Heart left ventricle (tissue), 16 donors: ENCODE results near the gene PRKAR1B. TPM values are rescaled to one million over a fixed set of nuclear protein-coding genes. Genes with fewer than 3 reads are reported as not detected.

Experiments
- ATAC-seq, 4 donors: fragments of 200-7000 bp; cut with Tn5 transposase; one replicate each; pipeline ENCODE4 v1.9.1; 2020 to 2022; ENCODE audit warnings: moderate library complexity in 4 of 4, mild to moderate bottlenecking in 3 of 4, moderate number of reproducible peaks in 1 of 4
- DNase-seq, 5 donors: peaks; one replicate each; pipeline ENCODE4 v3.0.0-alpha.2; 2020
- H3K27ac ChIP-seq, 12 donors: fragments of 200-600 bp; sonication (generic) in 4 of 12; one replicate each; pipeline versions ENCODE4 v1.5.0 to v1.8.0; 2016 to 2022; ENCODE audit warnings: mild to moderate bottlenecking in 2 of 12
- H3K27me3 ChIP-seq, 9 donors: fragments of 200-600 bp; sonication (generic) in 2 of 9; one replicate each; pipeline versions ENCODE4 v1.5.1 to v1.8.0; 2016 to 2022; ENCODE audit warnings: mild to moderate bottlenecking in 3 of 9
- H3K36me3 ChIP-seq, 9 donors: fragments of 200-600 bp; sonication (generic) in 2 of 9; one replicate each; pipeline versions ENCODE4 v1.5.0 to v1.8.0; 2018 to 2022; ENCODE audit warnings: mild to moderate bottlenecking in 2 of 9
- H3K4me1 ChIP-seq, 12 donors: fragments of 200-600 bp; sonication (generic) in 4 of 12; one replicate each; pipeline versions ENCODE4 v1.5.0 to v1.8.0; 2016 to 2022; ENCODE audit warnings: mild to moderate bottlenecking in 3 of 12
- H3K4me3 ChIP-seq, 12 donors: fragments of 200-600 bp; sonication (generic) in 4 of 12; one replicate each; pipeline versions ENCODE4 v1.5.0 to v1.8.0; 2017 to 2022; ENCODE audit warnings: mild to moderate bottlenecking in 9 of 12, moderate library complexity in 4 of 12
- H3K9me3 ChIP-seq, 12 donors: fragments of 200-600 bp; sonication (generic) in 4 of 12; one replicate each; pipeline versions ENCODE4 v1.5.0 to v1.8.0; 2016 to 2022; ENCODE audit warnings: mild to moderate bottlenecking in 1 of 12
- POLR2A ChIP-seq, 2 donors: fragments of 450-650 bp; IDR thresholded peaks; one replicate each; pipeline ENCODE4 v1.6.1; 2017; ENCODE audit warnings: antibody characterized with exemption in 2 of 2, mild to moderate bottlenecking in 2 of 2, moderate library complexity in 2 of 2
- WGBS, 4 donors: extraction: QIAGEN DNeasy Blood & Tissue Kit in 2 of 4; methylation state at CpG; one replicate each; pipeline versions ENCODE4 v1.1.5 to v1.1.7; 2013 to 2018; 5-methylcytosine and 5-hydroxymethylcytosine counted together
- intact Hi-C, 10 donors: fragments of 100-400 bp; cut with DNase I; formaldehyde crosslinking; loops; one replicate each; pipeline versions ENCODE4 v1.11.1 to v1.14.2; 2022
- polyA plus RNA-seq, 2 donors: library from polyadenylated mRNA; stranded (reverse); fragments of 200-250 nt; gene quantifications; one replicate each; pipeline ENCODE4 v1.2.3, GENCODE V29; 2013
- total RNA-seq, 9 donors: library from RNA; depleted of rRNA in 2 of 9; stranded (reverse); fragments of >200 nt in 2 of 9; fragmentation: NEBNext Ultra II Directional in 3 of 9; extraction: Animal tissue kit (Norgen Biotek cat#: 25700) in 3 of 9; gene quantifications; one replicate each; pipeline versions ENCODE4 v1.1.0 to v1.2.4, GENCODE V29; 2016 to 2023
- TF ChIP-seq, protein P1 (sequence below), 12 donors: fragments of 200-600 bp; sonication (generic) in 4 of 12; IDR thresholded peaks; one replicate each; pipeline versions ENCODE4 v1.5.0 to v1.8.0; 2018 to 2022; ENCODE audit warnings: antibody characterized with exemption in 12 of 12, mild to moderate bottlenecking in 5 of 12
- donor health status: ischemic (EF 13 %, LVEDD 7.1; RV severe dilation, severe dysfunction).
- donor health status: healthy with polysubstance abuse.
- donor health status: DM: no; HTN: yes; CAD: no.
- donor health status: DM: no; HTN: no; CAD: no.
- donor health status: ischemic (EF 25% LVEDD 6.9; RV normal size, moderate dysfunction).
- donor health status: ischemic (EF 25% LVEDD 5.7; RV mildly dilated, moderate dysfunction).
- donor health status: healthy.
- donor health status: DM: yes; HTN: yes; CAD: no.
- donor health status: ischemic (EF 35%, LVEDD 5.7; RV mildly dilated, moderate dysfunction).
- donor health status: nonischemic (EF 11% LVEDD 7.7; RV severe dilation, severe dysfunction).
- donor health status: DM: yes; HTN: yes; CAD: no.
- donor health status: PGD.
- donor health status: ischemic (EF 29% LVEDD 5.4; RV normal size, mild dysfunction).
- donor health status: nonischemic (EF 23%, LVEDD 6.1; RV moderate dilation, normal function).

PRKAR1B gene
- total and polyA plus RNA-seq, 11 donors, result 4.1 to 22.2 (median 17.9) TPM

DNA sequence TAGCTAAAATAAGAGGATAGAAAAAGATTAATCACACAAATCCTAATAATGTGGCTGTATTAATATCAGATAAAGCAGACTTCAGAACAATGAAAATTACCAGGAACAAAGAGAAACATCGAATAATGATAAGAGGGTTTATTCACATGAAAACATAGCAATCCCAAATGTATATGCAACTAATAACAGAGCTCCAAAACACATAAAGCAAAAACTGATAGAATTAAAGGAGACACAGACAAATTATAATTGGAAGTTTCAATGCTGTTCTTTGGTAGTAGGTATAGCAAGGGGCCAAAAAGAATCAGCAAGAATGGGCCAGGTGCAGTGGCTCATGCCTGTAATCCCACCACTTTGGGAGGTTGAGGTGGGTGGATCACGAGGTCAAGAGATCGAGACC is 24.0 kb downstream of the PRKAR1B start:
- H3K4me3 ChIP-seq, result no peak overlapping the region
- peaks cover 0 to 15% (median 8%) of the 10 kb centered on the region in 12 donors for H3K4me1 ChIP-seq
- intact Hi-C loops, result no loop called here
- no peak for DNase-seq
- no peak for ATAC-seq
- H3K36me3 ChIP-seq, result no peaks in the 10 kb centered on the region
- H3K27ac ChIP-seq, result no peak overlapping the region
- no peak for TF ChIP-seq POLR2A (IDR thresholded peaks at IDR 0.05)
- TF ChIP-seq, protein P1, sequence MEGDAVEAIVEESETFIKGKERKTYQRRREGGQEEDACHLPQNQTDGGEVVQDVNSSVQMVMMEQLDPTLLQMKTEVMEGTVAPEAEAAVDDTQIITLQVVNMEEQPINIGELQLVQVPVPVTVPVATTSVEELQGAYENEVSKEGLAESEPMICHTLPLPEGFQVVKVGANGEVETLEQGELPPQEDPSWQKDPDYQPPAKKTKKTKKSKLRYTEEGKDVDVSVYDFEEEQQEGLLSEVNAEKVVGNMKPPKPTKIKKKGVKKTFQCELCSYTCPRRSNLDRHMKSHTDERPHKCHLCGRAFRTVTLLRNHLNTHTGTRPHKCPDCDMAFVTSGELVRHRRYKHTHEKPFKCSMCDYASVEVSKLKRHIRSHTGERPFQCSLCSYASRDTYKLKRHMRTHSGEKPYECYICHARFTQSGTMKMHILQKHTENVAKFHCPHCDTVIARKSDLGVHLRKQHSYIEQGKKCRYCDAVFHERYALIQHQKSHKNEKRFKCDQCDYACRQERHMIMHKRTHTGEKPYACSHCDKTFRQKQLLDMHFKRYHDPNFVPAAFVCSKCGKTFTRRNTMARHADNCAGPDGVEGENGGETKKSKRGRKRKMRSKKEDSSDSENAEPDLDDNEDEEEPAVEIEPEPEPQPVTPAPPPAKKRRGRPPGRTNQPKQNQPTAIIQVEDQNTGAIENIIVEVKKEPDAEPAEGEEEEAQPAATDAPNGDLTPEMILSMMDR (IDR thresholded peaks at IDR 0.05), result no peak
- peaks cover 0 to 20% (median 6%) of the 10 kb centered on the region in 12 donors for H3K9me3 ChIP-seq
- no peaks in the 10 kb centered on the region for H3K27me3 ChIP-seq
- 96 to 99% (median 97%) methylated on average over 3 of the region's 3 CpGs for WGBS, 4 donors

DNA sequence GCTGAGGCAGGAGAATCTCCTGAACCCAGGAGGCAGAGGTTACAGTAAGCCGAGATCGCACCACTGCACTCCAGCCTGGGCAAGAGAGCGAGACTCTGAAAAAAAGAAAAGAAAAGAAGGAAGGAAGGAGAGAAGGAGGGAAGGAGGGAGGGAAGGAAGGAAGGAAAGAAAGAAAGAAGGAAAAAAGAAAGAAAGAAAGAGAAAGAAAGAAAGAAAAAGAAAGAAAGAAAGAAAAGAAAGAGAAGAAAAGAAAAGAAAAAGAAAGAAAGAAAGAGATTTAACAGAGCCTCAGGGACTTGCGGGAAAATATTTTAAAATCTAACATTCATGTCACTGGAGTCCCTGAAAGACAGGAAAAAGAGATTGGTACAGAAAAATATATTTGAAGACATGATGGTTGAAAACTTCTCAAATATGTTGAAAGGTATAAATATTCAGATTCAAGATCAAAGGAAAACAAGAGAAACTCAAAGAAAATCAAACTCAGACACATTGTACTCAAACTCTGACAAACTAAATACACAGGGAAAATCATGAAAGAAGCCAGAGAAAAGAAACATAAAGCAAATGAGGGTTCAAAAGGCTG is 25.9 kb downstream of the PRKAR1B start:
- no peak for ATAC-seq
- Histone ChIP-seq H3K36me3 (no peaks in the 10 kb centered on the region), H3K27ac (no peak overlapping the region), H3K27me3 (no peaks in the 10 kb centered on the region), H3K4me3 (no peak overlapping the region), H3K4me1 (peaks cover 0 to 25% (median 14%) of the 10 kb centered on the region in 12 donors), H3K9me3 (peaks cover 0 to 20% (median 6%) of the 10 kb centered on the region in 12 donors)
- intact Hi-C loops, result no loop called here
- TF ChIP-seq, protein P1 (IDR thresholded peaks at IDR 0.05), result no peak
- TF ChIP-seq POLR2A (IDR thresholded peaks at IDR 0.05), result no peak
- no peak for DNase-seq
- 88 to 99% (median 96%) methylated on average over 4 of the region's 4 CpGs for WGBS, 4 donors

GRCh38 chr7:699476-700170 is 27.5 kb downstream of the PRKAR1B start:
- H3K27ac ChIP-seq, result peak overlapping the region in 2 of 12 donors; percentile 17 to 28
- ATAC-seq (peak in 1 of 4 donors; percentile 41), DNase-seq (no peak)
- H3K4me1 ChIP-seq, result peaks cover 0 to 25% (median 14%) of the 10 kb centered on the region in 12 donors
- TF ChIP-seq POLR2A (IDR thresholded peaks at IDR 0.05), result no peak
- TF ChIP-seq, protein P1 (IDR thresholded peaks at IDR 0.05), result no peak
- H3K4me3 ChIP-seq, result no peak overlapping the region
- WGBS, 4 donors, result 61 to 70% (median 67%) methylated on average over 15 to 17 of the region's 17 CpGs
- H3K27me3 ChIP-seq, result no peaks in the 10 kb centered on the region
- H3K36me3 ChIP-seq, result no peaks in the 10 kb centered on the region
- H3K9me3 ChIP-seq, result peaks cover 0 to 20% (median 6%) of the 10 kb centered on the region in 12 donors
- intact Hi-C loops, result no loop called here
